NCI-H1105 treated with DMSO at 0.1 percent for 48 hours (cell line): ENCODE measurements around the gene NKX2-4.
"Not testable (repeated sequence)": the region's sequence is repeated elsewhere in the genome, so short reads cannot be mapped to it uniquely, and the experiment has no call there.

Experiments used
- DNase-seq: peaks from one replicate; lab custom pipeline; 2025; lab: John Stamatoyannopoulos, UW

Gene NKX2-4

DNA sequence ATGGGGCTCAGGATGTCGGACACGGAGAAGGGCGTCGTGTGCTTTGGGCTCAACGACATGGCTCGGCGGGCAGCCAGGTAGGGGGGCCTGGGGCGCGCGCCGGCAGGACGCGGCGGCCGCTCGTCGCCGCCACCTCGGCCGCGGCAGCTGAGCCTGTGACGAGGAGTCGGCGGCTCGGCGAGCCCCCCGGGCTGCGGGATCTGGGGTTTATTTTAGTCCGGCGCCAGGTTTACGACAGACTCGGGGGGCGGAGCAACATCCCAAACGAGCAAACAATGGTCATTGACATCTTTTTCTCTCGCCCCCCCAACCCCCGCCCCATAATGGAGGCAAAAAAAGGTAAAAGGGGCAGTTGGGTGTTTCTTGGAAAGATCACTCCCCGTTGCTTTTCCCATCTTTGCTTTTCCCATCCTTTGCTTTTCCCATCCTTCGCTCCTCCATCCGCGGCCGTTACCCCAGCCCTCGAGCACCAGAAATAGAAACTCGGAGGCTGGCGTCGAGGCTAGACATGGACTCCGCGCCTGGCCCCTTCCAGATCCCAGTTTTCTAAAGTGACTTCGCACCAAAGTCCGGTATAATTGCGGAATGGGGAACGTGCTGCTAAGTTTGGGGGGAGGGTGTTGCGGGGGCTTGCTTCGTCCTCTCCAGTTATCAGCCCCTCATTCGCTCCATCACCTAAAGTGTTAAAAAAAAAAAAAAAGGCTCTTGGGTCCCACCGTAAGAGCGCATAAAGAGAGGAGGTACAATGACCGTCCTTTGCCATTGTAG is at the start of gene NKX2-4:
TSS of gene NKX2-4 (minus strand) at position 186 of the 768 bp plus-strand sequence. CDS start at position 59, 127 bp downstream.
- peak; percentile 60 for DNase-seq

DNA sequence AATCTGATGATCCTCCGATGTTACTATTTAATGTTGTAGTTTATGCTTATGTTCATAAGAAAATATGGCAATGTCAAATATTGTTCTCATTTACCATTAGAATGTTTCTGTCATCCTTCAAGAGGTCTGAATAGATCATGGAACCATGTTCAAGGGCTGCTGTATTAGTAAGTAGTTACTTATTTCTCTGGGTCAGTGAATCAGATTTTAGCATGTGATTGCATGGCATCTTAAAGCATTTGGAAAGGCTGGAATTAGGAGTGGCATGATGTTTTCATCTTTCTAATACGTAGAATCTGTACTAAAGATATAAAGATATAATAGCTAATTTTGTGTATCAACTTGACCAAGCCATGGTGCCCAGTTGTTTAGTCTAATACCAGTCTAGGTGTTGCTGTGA is 40.5 kb upstream of the NKX2-4 start:
- DNase-seq, result no peak

DNA sequence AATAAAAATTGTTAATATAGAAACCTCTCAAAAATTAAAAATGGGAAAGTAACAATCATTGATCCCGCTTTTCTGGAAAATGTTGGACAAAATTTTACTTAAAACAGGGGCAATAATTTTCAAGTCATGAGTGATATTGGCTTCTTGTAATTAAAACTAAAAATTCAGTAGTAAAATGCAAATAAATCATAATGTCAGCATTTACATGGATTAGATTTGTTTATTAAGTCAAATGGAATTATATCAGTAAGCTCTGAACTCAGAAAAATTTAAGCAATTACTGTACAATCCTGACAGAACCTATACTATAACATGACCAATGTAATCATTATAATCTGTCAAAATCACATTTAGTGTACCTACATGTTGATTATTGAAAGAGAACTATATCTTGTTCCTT is 39.9 kb upstream of the NKX2-4 start:
- no peak for DNase-seq

DNA sequence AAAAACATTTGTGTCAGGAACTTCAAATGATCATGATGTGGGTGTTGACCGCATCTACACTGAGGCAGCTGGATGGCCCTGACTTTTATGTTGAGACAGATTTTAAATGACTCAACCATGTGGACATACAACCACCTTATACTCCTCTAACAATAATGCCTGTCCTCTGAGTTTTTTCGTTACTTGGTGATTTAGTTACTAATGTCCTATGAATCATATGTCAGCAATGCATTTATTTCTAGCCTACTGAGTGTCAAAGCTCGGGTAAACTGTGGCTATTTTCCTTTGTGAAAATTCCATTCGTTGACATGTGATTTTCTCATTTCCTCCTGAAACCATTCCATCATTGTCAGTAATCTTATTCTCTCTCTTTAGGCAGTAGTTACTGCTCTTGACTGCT is 38.9 kb upstream of the NKX2-4 start:
- DNase-seq, result no peak

DNA sequence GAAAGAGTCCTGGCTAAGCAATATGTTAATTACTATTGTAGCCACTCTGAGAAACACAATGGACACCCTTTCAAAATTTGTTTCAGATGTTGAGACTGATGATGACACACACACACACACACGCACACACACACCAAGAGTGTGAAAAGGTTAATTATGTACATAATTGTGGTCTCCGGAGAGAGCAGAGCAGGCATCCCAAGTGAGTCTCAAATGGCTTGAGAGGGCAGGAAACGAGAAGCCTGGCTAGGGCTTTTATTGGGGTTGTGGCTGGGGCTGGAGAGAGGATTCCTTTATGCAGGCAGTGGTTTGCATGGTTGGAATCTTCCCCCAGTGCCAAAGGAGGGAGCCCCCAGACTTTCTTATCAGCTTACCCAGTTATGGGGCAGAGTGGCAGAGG is 38.2 kb upstream of the NKX2-4 start:
- no peak for DNase-seq

DNA sequence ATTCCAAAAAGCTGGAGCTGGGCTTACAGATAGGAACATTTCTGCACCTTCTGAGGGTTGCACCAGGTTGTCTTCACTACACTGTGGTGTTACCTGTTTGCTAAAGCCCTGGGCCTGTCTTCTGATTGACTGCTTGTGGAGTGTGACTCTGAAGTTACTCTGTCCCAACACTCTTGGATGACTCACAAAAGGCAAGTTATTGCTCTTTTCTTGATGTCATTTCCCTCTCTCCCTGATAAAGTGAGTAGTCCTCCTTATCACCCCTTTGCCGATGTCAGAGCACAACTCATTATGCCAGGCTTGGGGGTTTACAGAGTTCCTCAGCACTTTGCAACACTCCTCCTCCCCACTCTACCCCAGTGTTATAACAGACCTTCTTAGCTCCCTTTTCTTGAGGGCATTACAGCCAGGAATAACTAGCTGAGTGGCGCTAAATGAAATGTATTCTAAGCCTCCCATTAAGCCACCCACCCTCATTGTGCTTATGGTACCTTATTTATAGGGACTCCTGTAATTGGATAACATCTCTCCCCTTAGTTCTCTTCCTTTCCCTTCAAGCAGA is 36.1 kb upstream of the NKX2-4 start:
- no peak for DNase-seq

DNA sequence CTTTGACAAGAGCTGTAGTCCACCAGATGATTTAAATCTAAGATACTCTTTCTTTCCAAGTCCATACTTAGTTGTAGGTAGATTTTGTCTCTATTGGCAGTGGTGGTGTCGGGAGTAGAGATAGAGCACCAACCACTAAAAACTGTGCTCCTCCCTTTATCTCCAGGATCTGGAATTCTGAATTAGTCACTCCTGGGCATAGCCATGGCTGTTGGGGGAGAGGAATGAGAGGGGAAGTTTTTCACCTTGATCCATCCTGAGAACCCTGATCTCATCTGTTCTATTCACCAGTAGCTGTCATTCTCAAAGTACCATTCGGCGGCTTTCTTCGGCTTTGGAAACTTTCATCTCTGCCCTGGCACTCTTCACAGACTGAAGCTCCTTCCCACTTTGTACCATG is 35.6 kb upstream of the NKX2-4 start:
- no peak for DNase-seq

DNA sequence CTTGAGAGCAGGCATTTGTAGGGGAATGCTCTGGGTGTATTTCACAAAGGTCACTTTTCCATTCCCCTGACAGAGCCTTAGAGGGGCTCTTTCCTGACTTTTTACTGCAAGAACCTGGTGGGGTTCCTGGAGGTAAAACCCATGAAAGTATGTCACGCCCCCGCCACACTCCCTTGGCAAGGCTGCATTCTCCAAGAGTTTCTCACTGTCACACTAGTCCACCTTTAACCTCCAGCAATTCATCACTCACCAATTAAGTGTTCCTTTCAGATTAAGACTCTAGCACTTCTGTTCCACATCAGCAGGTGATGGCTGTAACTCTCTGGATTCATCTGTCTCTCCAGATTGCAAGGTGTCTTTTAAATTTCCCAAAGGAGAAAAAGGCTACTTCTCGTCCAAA is 32.7 kb upstream of the NKX2-4 start:
- no peak for DNase-seq

DNA sequence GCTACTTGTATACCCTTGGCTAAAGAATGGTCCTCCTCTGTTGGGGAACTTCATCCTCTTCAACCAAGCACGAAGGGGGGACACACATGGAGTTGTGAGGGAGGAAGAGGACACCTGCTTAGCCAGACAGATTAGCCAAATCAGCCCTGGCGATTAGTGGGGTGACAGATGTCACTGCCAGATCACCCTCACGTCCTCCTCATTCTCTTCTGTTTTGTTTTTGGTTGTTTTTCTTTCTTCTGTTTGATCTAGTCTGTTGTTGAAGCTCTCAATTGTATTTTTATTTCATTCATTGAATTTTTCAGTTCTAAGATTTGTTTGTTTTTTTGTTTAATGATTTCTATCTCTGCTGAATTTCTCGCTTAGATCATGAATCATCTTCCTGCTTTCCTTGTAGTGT is 27.5 kb upstream of the NKX2-4 start:
- no peak for DNase-seq

DNA sequence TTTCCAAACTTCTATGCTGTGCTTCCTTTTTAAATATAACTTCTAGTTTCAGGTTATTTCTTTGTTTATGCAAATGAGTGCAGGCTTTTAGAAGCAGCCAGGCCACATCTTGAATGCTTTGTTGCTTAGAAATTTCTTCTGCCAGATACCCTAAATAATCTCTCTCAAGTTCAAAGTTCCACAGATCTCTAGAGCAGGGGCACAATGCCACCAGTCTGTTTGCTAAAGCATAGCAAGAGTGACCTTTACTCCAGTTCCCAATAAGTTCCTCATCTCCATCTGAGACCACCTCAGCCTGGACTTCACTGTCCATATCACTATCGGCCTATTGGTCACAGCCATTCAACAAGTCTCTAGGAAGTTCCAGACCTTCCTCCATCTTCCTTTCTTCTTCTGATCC is 26.4 kb upstream of the NKX2-4 start:
- DNase-seq, result not testable (repeated sequence)

DNA sequence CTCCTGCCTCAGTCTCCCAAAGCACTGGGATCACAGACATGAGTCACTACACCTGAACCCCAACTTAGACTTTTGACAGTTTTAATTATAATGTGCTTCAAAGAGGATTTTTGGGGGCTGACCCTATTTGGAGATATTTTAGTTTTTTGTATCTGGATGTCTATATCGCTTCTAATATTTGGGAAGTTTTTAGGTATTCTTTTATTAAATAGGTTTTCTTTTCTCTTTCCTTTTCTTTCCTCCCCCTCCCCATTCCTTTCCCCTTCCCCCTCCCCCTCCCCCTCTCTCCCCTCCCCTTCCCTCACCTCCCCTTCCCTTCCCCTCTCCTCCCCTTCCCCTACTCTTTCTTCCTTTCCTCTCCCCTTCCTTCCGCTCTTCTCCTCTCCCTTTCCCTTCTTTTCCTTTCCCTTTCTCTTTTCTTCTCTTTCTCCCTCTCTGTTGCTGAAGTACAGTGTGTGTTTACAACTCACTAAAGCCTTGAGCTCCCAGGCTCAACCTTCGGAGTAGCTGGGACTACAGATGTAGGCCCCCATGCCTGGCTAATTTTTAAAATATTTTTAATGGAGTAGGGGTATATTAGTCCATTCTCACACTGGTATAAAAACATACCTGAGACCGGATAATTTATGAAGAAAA is 24.4 kb upstream of the NKX2-4 start:
- no peak for DNase-seq

DNA sequence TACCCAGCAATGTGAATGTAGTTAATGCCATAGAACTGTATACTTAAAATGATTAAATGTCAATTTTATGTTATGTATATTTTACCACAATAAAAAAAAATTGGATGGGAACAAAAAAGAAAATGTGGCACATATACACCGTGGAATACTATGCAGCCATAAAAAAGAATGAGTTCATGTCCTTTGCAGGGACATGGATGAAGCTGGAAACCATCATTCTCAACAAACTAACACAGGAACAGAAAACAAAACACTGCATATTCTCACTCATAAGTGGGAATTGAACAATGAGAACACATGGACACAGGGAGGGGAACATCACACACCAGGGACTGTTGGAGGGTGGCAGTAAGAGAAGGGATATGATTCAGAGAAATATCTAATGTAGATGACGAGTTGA is 21.8 kb upstream of the NKX2-4 start:
- not testable (repeated sequence) for DNase-seq

DNA sequence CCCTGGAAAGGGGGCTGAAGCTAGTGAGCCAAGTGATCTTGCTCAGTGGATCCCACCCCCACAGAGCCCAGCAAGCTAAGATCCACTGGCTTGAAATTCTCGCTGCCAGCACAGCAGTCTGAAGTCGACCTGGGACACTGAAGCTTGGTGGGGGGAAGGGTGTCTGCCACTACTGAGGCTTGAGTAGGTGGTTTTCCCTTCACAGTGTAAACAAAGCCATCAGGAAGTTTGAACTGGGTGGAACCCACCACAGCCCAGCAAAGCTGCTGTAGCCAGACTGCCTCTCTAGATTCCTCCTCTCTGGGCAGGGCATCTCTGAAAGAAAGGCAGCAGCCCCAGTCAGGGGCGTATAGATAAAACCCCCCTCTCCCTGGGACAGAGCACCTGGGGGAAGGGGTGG is 16.7 kb upstream of the NKX2-4 start:
- DNase-seq, result not testable (repeated sequence)

DNA sequence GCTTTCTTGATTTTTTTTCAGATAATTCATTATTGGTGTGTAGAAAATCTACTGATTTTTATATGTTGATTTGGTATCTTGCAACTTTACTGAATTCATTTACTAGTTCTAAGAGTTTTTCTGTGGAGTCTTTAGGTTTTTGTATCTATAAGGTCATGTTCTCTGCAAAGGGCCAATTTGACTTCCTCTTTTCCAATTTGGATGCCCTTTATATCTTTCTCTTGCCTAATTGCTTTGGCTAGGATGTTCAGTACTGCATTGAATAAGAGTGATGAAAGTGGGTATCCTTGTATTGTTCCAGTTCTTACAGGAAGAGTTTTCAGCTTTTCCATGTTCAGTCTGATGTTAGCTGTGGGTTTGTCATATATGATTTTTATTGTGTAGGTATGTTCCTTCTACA is 14.4 kb upstream of the NKX2-4 start:
- no peak for DNase-seq

DNA sequence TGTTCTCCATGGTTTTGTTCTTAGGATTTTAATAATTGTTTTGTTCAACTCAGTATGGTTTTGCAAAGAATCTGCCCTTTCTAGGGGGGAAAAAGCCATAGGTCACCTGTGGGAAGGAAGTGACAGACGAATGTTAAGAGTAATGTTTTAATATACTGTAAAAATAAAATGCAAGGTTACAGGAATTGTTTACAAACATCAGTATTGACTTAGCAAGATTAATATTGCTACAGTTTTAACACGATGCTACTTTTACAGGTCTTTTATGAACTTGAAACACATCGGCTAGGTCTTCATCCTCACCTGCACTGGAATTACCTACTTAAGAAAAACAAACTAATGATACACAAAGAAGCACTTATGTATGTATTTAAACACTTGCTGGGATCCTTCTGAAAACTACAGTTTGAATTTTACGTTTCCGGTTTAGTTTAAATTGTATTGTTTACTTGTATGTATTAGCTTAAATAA is 1.7 kb upstream of the NKX2-4 start:
- DNase-seq, result no peak

DNA sequence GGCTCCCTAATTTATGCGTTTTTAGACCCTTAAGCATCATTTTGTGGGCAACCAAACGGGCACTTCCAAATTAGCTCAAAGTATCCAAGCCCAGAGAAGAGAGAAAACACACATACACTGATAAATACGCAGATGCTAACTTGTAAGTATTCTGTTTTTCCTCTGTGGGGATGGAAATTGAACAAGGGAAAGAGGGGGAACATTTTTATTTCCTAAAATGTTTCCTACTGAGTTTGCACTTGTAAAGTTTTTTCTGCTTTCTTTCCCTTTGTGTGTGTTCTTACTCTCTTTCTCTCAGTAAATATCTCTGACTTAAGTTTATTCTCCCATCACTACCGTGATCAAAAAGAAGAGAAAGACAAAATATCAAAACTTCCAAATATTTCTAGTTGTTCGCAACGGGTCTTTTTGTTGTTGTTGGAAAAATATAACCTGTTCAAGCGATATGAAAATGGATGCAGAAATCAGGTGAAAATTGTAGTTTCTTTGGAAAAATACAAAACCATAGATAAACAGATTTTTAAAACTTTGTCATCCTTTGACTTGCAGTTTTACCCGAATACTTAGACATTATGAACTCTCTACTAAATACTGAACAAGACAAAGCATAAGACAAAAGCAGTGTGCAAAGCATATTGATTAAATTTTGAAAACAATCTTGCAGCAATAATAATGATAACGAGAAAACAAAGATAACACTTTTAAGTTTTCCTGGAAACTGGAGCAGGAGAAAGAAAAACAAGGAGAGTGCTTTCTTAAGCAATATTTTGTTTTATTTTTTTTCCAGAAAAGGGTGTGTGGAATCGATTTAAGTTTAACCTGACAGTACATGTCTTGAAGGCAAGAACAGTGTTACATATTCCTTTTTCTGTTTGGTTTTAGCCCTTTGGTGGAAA is 1.0 kb upstream of the NKX2-4 start:
- no peak for DNase-seq

DNA sequence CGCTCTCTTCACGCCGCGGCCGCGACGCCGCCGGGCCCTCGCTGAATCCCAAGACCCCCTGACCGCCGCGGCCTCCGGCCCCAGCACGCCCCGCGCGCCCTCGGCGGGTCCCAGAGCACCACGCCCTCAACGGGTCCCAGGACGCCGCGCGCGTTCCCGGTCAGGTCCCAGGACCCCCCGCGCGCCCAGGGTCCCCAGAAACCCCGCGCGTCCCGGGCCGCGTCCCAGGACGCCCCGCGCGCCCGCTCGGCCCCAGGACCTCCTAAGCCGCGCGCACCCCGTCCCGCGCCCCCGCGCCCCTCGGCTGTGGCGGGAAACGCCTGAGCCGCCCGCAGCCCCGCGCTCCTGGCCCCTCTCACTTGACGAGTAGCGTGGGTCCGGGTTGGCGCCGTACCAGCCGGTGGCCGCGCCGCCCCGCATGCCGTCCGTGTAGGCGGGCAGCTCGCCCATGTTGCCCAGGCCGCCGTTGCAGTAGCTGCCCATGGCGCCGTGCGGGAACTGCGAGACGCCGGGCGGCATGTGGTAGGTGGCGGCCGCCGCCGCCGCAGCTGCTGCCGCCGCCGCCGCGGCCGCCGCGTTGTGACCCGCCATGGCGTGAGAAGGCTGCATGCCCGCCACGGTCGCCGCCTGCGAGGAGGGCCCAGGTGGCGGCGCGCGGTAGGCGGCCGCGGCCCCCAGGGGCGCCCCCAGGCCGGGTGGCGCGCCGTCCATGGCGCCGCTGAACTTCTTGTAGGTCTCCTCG is 556 bp downstream of the NKX2-4 start:
- DNase-seq, result peak; percentile 56

DNA sequence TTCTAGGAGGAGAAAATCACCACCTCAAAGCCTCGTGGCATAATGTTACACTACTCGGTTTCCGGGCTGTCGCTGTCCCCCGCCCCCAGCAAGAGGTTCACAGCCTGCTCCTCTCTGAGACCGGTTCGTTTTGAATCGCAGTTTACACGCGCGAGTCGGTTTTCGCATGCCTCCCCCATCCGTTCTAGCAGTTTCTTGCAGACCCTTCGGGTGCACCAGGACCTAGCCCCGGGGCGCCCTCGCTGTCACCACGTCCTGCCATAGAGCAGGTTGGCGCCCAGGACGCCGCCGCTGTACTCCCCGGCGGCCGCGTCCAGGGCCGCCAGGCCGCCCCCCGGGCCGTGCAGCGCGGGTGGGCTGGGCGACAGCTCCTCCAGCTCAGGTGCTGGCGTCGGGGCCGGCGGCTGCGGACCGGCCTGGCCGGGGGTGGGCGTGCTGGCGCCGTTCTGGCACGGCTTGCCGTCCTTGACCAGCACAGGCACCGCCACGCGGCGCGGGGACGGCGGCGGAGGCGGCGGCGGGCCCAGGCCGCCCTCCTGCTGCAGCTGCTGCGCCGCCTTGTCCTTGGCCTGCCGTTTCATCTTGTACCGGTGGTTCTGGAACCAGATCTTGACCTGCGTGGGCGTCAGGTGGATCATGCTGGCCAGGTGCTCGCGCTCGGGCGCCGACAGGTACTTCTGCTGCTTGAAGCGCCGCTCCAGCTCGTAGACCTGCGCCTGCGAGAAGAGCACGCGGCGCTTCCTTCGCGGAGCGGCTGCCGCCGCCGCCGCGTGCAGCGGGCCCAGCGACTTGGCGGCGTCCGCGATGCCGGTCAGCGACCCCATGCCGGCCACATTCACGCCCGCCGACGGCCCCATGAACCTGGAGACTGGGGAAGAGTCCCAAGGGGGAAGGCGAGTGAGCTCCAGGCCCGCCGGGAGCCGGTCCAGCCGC is 1.4 kb downstream of the NKX2-4 start:
- peak; percentile 40 for DNase-seq

DNA sequence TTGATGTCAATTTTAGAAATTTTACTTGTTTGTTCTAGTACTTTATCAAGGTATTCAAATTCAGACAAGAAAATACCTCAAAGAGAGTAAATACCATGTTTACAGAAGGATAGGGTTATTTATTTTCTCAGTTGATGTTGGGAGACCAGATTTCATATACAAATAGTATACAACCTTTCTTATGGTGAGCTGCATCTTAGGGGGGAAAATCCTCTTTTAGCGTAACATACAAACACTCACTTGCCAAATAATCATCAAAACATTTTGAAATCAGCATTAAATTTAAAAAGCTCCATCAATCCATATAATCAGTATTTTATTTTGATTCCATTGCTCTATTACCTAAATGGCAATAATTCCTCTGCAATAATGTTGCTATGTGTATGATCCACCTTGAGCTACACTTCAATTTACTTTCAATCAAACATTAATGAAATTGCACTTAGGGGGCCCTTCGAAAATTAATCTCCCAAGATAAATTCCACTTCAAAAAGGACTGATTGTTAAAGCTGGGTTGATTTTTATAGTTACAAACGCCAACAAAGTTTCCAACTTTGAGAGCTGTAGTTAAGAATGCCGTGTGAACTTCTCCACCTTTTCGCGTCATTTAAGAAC is 2.2 kb downstream of the NKX2-4 start:
- DNase-seq, result no peak

DNA sequence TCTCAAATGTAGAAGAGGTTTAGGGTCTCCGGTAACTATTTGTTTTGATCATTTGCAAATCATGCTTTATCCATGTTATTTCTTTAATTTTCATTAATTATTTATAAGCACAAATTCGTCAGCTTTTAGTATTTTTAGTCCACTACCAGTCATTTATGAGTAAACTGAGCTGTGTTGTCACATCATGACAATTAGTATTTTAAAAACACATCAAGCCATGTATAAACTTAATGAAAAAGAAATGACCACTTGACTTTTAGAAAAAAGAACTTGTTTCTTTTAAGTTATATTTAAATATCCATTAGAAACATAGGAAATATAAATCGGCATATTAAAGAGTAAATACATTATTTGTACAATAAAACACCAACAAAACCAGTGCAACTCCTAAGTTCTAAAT is 2.8 kb downstream of the NKX2-4 start:
- DNase-seq, result no peak
